Natural killer cell (primary cell): ENCODE measurements around the gene CBLB. TPM values are rescaled to one million over a fixed set of nuclear protein-coding genes. Genes with fewer than 3 reads are reported as not detected.

Experiments used
- ATAC-seq, 3 donors: fragments of 150-1000 bp in 2 of 3; fragments of 200-7000 bp in 1 of 3; cut with Tn5 transposase; 1 replicate in 1 of 3; 2 replicates in 2 of 3; pipeline ENCODE4 v1.10.0; 2021; ENCODE audit warnings: mild to moderate bottlenecking in 2 of 3, moderate library complexity in 2 of 3
- DNase-seq, 2 donors: peaks; one replicate each; pipeline versions ENCODE4 v3.0.0 to v3.0.0-alpha.2; 2013 to 2021; ENCODE audit warnings: mixed read lengths in 1 of 2
- H3K27ac ChIP-seq: one replicate; pipeline ENCODE4 v1.5.1; 2013; ENCODE audit warnings: mild to moderate bottlenecking, low read length
- H3K27me3 ChIP-seq: one replicate; pipeline ENCODE4 v1.6.1; 2013; ENCODE audit warnings: low read length; ENCODE audit not compliant: control insufficient read depth, insufficient read depth
- H3K36me3 ChIP-seq: one replicate; pipeline ENCODE4 v1.6.1; 2013; ENCODE audit warnings: low read length; ENCODE audit not compliant: control insufficient read depth, insufficient read depth
- H3K4me1 ChIP-seq: one replicate; pipeline ENCODE4 v1.6.1; 2013; ENCODE audit warnings: low read length; ENCODE audit not compliant: control insufficient read depth, insufficient read depth
- H3K4me3 ChIP-seq: one replicate; pipeline ENCODE4 v1.5.1; 2013; ENCODE audit warnings: low read length
- H3K9me3 ChIP-seq: one replicate; pipeline ENCODE4 v1.6.1; 2013; ENCODE audit warnings: low read length; ENCODE audit not compliant: control insufficient read depth, insufficient read depth
- H3K27ac Mint-ChIP-seq, 2 donors: one replicate each; pipeline ENCODE4 v1.8.0; 2022; ENCODE audit warnings: mild to moderate bottlenecking in 2 of 2, mixed read lengths in 2 of 2, moderate library complexity in 1 of 2
- H3K27me3 Mint-ChIP-seq, 2 donors: one replicate each; pipeline ENCODE4 v1.8.0; 2022; ENCODE audit warnings: low read depth in 2 of 2, mixed read lengths in 2 of 2
- H3K36me3 Mint-ChIP-seq: one replicate; pipeline ENCODE4 v1.8.0; 2022; ENCODE audit warnings: mixed read lengths
- H3K4me1 Mint-ChIP-seq, 2 donors: one replicate each; pipeline ENCODE4 v1.8.0; 2022; ENCODE audit warnings: mixed read lengths in 2 of 2
- H3K4me3 Mint-ChIP-seq: one replicate; pipeline ENCODE4 v1.8.0; 2022; ENCODE audit warnings: mild to moderate bottlenecking, moderate library complexity, mixed read lengths
- H3K9me3 Mint-ChIP-seq, 2 donors: one replicate each; pipeline ENCODE4 v1.8.0; 2022; ENCODE audit warnings: mixed read lengths in 2 of 2
- WGBS: methylation state at CpG from one replicate; pipeline ENCODE4 v1.1.7; 2013; ENCODE audit warnings: missing lambda C conversion rate; ENCODE audit not compliant: insufficient coverage; 5-methylcytosine and 5-hydroxymethylcytosine counted together
- intact Hi-C: fragments of 100-400 bp; cut with micrococcal nuclease; formaldehyde crosslinking; loops from one replicate; pipeline ENCODE4 v1.14.2; 2022
- total RNA-seq, 4 donors: library from RNA; stranded (reverse); fragments of 120-200 nt in 1 of 4; gene quantifications; one replicate each; pipeline versions ENCODE4 v1.2.3 to v1.2.4, GENCODE V29; 2013 to 2022
- TF ChIP-seq, protein P1 (sequence below): fragments of 200-600 bp; IDR thresholded peaks from one replicate; pipeline ENCODE4 v1.8.0; 2022; ENCODE audit warnings: antibody characterized with exemption

The CBLB gene
- total RNA-seq, 3 donors from 2014 or later (not counting 1 experiment from before 2014, with no cell fraction given) = 180 to 287 (median 230) TPM

DNA sequence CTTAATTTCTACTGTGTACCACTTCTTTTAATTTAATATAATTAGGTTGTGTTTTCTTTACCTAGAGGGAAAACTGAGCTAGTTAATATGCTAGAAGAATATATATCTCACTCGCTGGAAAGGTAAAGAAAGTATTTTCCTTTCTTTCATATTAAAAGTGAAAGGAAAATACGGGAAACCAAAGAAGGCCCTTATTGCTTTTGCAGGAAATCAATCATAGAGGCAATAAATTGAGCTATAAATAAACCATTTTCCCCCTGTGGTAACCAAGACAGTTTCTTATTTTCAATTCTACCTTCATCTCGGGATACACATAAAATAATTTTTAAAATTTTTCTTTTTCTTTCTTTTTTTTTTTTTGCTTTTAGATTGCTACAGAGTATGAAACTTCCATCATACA, 101.6 kb downstream of the CBLB start:
- Histone ChIP-seq H3K27me3 (no peaks in the 10 kb centered on the region), H3K9me3 (peaks cover 7% of the 10 kb centered on the region), H3K36me3 (peaks cover 5% of the 10 kb centered on the region), H3K27ac (peak overlapping the region; percentile 9), H3K4me3 (no peak overlapping the region), H3K4me1 (peaks cover 13% of the 10 kb centered on the region)
- no peaks in the 10 kb centered on the region for H3K27me3 Mint-ChIP-seq
- TF ChIP-seq, protein P1, sequence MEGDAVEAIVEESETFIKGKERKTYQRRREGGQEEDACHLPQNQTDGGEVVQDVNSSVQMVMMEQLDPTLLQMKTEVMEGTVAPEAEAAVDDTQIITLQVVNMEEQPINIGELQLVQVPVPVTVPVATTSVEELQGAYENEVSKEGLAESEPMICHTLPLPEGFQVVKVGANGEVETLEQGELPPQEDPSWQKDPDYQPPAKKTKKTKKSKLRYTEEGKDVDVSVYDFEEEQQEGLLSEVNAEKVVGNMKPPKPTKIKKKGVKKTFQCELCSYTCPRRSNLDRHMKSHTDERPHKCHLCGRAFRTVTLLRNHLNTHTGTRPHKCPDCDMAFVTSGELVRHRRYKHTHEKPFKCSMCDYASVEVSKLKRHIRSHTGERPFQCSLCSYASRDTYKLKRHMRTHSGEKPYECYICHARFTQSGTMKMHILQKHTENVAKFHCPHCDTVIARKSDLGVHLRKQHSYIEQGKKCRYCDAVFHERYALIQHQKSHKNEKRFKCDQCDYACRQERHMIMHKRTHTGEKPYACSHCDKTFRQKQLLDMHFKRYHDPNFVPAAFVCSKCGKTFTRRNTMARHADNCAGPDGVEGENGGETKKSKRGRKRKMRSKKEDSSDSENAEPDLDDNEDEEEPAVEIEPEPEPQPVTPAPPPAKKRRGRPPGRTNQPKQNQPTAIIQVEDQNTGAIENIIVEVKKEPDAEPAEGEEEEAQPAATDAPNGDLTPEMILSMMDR = no peak
- peaks cover 26% of the 10 kb centered on the region for H3K36me3 Mint-ChIP-seq
- peak overlapping the region; percentile 90 for H3K27ac Mint-ChIP-seq
- H3K4me3 Mint-ChIP-seq = peak overlapping the region; percentile 84
- intact Hi-C loops = no loop called here
- no CpG with 5 or more reads among the region's 3 CpGs for WGBS
- peak in 1 of 2 donors; percentile 45 for DNase-seq
- peaks cover 88 to 97% of the 10 kb centered on the region in 2 donors for H3K4me1 Mint-ChIP-seq
- peaks cover 0 to 2% of the 10 kb centered on the region in 2 donors for H3K9me3 Mint-ChIP-seq
- no peak for ATAC-seq

DNA sequence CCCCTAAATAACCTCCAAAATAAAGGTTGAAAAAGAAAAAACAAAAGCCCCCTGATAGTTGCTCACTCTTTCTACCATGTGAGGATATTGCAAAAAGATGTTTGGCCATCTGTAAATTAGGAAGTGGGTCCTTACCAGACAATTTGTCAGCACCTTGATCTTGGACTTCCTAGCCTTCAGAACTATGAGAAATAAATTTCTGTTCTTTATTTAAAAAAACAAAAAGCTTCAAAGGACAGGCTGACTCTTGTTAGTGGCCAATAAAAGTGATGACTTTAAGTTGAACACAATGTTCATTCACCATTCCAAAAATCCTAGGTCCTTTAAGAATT, 103.5 kb downstream of the CBLB start:
- peaks cover 12% of the 10 kb centered on the region for H3K36me3 ChIP-seq
- H3K27ac ChIP-seq = peak overlapping the region; percentile 54
- H3K4me1 Mint-ChIP-seq = peaks cover 79 to 89% of the 10 kb centered on the region in 2 donors
- H3K27ac Mint-ChIP-seq = peak overlapping the region; percentile 90
- H3K27me3 ChIP-seq = no peaks in the 10 kb centered on the region
- TF ChIP-seq, protein P1 = no peak
- peak overlapping the region; percentile 61 for H3K4me3 Mint-ChIP-seq
- H3K36me3 Mint-ChIP-seq = peaks cover 37% of the 10 kb centered on the region
- peaks cover 8% of the 10 kb centered on the region for H3K4me1 ChIP-seq
- ATAC-seq (no peak), DNase-seq (no peak)
- H3K9me3 Mint-ChIP-seq = peaks cover 4 to 8% of the 10 kb centered on the region in 2 donors
- no peaks in the 10 kb centered on the region for H3K27me3 Mint-ChIP-seq
- H3K4me3 ChIP-seq = no peak overlapping the region
- peaks cover 13% of the 10 kb centered on the region for H3K9me3 ChIP-seq
- intact Hi-C loops = no loop called here

DNA sequence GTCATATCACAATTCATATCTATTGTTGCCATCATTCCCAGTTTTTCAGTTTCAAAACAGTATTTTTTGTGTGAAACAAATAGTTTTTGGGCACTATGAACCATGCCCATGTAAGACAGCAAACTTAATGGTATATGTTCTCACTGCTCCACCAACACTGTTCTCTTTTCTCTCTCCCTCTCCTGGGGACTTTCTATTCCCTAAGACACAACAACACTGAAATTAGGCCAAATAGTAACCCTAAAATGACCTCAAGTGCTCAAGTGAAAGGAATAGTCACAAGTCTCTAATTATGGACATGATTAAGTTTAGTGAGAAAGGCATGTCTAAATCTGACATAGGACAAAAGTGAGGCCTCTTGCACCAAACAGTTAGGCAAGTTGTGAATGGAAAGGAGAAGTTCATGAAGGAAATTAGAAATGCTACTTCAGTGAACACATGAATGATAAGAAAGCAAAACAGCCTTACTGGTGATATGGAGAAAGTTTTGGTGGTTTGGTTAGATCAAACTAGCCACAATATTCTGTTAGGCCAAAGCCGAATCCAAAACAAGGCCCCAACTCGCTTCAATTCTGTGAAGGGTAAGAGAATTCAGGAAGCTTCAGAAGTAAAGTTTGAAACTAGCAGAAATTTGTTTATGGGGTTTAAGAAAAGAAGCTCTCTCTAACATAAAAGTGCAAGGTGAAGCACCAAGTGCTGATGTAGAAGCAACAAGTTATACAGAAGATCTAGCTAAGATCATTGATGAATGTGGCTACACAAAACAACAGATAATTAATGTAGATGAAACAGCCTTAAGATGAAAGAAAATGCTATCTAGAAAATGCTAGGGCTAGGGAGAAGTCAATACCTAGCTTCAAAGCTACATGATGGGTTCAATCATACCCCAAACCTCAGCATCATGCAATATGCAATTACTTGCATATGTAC, 104.2 kb downstream of the CBLB start:
- DNase-seq (peak in 1 of 2 donors; percentile 51), ATAC-seq (peak; percentile 43 to 54 (median 46))
- H3K36me3 Mint-ChIP-seq = peaks cover 37% of the 10 kb centered on the region
- H3K27me3 Mint-ChIP-seq = no peaks in the 10 kb centered on the region
- peaks cover 13% of the 10 kb centered on the region for H3K9me3 ChIP-seq
- peaks cover 8% of the 10 kb centered on the region for H3K4me1 ChIP-seq
- H3K4me3 ChIP-seq = no peak overlapping the region
- H3K27ac Mint-ChIP-seq = peak overlapping the region; percentile 90
- intact Hi-C loops = no loop called here
- no peaks in the 10 kb centered on the region for H3K27me3 ChIP-seq
- peaks cover 12% of the 10 kb centered on the region for H3K36me3 ChIP-seq
- TF ChIP-seq, protein P1 = no peak
- H3K27ac ChIP-seq = peak overlapping the region; percentile 54
- H3K4me1 Mint-ChIP-seq = peaks cover 76 to 83% of the 10 kb centered on the region in 2 donors
- H3K9me3 Mint-ChIP-seq = peaks cover 4 to 8% of the 10 kb centered on the region in 2 donors
- WGBS = 0% methylated on average over 2 of the region's 2 CpGs
- H3K4me3 Mint-ChIP-seq = peak overlapping the region; percentile 61
